NCI-H1105 treated with DMSO at 0.1 percent for 48 hours (cell line): ENCODE data around the gene CHRNB1.

Experiments
- DNase-seq: peaks from one replicate; lab custom pipeline; 2025; lab: John Stamatoyannopoulos, UW

Gene CHRNB1

DNA sequence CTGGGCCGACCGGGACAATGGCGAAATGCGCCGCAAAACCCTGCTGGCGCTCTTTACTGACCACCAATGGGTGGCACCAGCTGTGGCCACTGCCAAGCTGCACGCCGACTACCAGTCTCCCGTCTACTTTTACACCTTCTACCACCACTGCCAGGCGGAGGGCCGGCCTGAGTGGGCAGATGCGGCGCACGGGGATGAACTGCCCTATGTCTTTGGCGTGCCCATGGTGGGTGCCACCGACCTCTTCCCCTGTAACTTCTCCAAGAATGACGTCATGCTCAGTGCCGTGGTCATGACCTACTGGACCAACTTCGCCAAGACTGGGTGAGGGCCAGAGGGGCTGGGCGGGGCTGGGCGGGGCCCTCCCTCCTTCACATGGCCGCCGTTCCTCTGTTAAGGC lies 29.1 kb upstream of the CHRNB1 start:
- no peak for DNase-seq

DNA sequence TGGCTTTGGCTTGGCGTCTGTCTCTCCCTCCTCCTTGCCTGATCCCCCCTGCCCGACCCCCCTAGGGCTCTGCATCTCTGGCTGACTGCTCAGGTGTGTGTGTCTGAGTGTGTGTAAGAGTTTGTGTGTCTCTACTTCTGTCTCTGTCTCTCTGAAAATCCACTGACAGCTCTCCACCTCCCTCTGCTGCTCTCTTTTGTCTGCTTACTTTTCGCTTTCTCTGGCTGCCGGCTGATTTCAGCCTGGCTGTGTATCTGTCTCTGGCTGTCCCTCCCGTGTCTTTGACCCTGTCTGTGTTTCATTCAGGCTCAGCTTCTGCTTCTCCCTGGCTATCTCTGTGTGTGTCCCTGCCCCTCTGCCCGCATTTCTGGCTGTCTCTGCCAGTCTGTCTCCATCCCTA lies 28.5 kb upstream of the CHRNB1 start:
- DNase-seq, result no peak

DNA sequence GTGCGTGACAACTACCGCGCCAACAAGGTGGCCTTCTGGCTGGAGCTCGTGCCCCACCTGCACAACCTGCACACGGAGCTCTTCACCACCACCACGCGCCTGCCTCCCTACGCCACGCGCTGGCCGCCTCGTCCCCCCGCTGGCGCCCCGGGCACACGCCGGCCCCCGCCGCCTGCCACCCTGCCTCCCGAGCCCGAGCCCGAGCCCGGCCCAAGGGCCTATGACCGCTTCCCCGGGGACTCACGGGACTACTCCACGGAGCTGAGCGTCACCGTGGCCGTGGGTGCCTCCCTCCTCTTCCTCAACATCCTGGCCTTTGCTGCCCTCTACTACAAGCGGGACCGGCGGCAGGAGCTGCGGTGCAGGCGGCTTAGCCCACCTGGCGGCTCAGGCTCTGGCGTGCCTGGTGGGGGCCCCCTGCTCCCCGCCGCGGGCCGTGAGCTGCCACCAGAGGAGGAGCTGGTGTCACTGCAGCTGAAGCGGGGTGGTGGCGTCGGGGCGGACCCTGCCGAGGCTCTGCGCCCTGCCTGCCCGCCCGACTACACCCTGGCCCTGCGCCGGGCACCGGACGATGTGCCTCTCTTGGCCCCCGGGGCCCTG lies 27.7 kb upstream of the CHRNB1 start:
- DNase-seq, result no peak

DNA sequence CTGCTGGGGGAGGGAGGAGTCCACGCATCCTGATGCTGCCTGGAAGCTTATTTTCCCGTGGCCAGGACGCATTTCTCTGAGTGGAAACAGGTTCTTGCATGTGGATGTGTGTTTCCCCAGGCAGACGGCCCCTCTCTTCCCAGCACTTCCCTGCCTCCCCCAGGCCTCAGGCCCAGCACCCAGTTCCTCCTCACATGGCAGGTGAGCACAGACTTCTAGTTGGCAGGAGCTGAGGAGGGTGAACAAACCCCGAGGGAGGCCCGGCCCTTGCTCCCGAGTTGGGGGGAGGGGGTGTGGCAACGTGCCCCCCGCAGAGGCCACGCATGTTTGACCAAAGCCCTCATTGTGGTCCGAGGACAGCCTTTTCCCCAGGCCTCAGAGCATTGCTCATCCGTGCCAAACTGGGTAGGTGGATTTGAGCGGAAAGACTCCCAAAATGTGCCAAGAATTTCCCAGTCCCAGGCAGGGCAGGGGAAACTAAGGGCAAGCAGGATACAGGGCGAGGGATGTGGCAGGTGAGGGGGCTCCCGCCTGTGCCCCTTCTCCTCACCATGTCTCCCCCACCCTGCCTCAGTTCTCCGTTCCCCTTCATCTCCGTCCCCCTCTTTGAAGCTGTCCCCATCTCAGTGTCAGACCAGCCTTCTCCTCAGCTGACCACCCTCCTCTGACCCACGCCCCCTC lies 26.2 kb upstream of the CHRNB1 start:
- DNase-seq, result no peak

DNA sequence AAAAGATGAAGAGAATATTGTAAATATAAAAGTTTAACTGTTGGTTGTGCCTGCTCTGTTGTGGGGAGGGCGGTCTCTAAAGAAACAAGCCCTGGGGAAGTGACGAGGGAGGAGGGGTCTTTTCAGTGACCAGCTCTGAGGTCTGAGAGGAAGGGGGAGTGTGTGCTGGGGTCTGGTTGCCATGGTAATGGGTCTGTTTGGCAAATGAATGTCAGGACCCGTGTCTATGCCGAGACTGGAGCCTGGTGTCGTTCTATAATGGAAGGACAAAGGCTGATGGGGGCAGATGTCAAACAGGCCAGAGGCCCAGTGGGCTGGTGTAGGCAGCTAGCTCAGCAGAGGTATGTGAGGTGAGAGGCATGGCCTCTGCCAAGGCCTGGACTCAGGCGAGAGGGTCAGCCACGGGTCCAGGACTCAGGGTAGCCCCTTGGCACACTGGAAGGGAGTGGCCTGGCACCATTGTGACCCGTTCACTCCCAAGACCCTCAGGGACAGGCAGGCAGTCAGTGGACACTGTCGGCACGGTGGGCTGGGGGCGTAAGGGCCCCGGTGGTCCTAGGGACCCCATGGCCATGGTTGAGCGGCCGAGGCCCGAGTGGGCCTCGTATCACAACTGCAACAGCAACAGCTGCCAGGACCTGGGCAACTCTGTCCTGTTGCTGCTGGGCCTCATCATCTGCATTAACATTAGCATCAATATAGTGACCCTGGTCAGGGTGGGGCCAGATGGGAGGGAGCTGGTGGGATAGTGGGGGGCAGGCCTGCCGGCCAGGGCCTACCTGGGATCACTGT lies 24.8 kb upstream of the CHRNB1 start, which contains the start of gene SPEM1:
Gene SPEM1, plus strand, starts transcription at position 506 of the 792 bp plus-strand sequence. Its CDS starts 61 bp downstream, at position 567.
- no peak for DNase-seq

DNA sequence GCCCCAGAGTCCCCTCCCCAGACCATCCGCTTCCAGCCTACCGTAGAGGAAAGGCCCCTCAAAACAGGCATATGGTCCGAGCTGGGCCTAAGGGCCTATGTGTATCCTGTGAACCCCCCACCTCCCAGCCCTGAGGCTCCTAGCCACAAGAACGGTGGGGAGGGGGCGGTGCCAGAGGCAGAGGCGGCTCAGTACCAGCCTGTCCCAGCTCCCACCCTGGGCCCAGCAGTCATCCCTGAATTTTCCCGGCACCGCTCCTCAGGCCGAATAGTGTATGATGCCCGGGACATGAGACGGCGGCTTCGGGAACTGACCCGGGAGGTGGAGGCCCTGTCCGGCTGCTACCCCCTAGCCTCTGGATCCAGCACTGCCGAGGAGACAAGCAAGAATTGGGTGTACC lies 23.7 kb upstream of the CHRNB1 start:
- DNase-seq, result no peak

DNA sequence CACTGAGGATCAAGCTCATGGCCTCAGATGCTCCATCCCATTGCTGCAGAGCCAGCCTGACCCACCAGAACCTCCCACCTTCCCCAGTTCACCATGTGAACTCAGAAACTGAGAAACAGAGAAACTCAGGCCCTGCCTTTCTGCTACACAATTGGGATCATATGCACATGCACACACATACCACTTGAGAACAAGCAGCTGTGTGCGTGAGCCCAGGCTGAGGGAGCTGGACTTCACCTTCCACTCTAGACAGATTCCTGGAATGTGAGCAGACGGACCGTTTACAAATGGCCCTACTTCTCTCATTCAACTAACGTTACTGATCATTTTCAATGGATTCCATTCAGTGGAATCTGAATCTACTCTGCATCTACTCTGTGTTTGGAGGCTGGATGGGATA lies 21.2 kb upstream of the CHRNB1 start:
- no peak for DNase-seq

DNA sequence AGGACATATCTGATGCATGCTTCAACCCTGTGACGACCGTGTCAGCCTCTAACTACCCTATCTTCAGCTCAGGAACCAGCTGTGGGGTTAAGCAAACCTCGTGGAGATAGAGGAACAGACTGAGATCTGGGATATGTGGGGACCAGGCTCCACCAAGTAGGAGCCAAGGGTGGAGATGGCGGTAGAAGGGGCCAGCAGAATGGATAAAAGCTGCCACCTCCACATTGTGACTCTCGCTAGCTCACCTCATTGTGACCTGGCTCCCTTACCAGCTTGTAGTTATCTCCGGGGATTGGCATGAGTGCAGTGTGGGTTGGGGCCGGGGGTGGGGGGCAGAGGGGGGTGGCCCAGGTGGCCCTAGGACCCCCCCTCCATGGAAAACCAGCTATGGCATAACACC lies 19.5 kb upstream of the CHRNB1 start, which contains the start of gene SPEM2:
Gene SPEM2, plus strand, starts transcription at position 301 of the 400 bp plus-strand sequence. Its CDS starts 73 bp downstream, at position 374.
- DNase-seq, result no peak

DNA sequence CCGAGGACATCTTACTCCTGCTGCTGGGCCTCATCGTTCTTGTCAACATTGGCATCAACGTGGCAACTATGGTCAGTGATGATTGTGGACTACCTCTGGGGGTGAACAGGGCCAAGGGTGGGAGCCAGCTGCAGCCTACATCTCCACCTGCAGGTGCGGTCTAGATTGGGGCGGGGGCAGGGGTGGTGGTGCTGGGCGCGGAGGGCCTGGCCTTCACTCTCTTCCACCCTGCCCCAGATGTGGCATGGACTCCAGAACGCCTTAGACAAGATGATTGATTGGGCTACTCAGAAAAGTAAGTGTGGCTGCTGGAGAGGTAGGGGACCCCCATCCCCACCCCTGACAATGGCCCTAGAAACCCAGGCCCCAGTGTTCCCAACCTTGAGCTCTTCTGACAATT lies 19.1 kb upstream of the CHRNB1 start:
- no peak for DNase-seq

DNA sequence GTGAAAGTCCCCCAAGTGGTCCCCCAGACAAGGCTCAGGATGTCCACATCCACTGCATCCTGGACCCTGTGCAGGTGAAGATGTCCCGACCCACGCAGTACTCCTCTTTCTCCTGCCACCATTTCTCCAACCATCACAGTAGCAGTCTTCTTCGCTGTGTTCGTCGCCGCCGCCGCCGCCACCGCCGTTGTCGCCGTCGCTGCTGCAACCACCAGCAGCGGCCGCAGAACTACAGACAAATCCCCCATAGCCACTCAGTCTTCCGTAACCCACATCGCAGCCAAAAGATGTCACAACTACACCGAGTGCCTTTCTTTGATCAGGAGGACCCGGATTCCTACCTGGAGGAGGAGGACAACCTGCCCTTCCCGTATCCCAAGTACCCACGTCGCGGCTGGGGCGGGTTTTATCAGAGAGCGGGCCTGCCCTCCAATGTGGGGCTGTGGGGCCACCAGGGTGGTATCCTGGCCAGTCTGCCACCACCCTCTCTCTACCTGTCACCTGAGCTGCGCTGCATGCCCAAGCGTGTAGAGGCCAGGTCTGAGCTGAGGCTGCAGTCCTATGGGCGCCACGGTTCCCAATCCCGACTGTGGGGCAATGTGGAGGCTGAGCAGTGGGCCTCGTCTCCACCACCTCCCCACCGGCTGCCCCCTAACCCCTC lies 18.5 kb upstream of the CHRNB1 start:
- no peak for DNase-seq

DNA sequence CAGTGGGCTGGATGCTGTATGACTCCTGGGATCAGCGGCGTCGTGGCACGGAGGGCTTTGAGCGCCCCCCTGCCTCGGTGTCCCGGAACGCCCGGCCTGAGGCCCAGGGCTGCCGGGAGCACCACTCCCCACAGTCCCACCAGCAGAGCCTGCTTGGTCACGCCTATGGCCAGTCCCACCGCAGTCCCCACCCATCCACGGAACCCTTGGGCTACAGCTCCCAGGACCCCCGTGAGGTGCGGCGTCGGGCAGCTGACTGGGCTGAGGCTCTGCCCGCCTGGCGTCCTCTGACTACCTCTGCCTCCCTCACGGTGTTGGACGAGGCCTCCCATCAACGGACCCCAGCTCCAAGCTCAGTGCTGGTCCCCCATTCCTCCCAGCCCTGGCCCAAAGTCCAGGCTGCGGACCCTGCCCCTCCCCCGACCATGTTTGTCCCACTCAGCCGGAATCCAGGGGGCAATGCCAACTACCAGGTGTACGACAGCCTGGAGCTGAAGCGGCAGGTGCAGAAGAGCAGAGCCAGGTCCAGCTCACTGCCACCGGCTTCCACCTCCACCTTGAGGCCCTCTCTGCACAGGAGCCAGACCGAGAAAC lies 17.9 kb upstream of the CHRNB1 start:
- no peak for DNase-seq

DNA sequence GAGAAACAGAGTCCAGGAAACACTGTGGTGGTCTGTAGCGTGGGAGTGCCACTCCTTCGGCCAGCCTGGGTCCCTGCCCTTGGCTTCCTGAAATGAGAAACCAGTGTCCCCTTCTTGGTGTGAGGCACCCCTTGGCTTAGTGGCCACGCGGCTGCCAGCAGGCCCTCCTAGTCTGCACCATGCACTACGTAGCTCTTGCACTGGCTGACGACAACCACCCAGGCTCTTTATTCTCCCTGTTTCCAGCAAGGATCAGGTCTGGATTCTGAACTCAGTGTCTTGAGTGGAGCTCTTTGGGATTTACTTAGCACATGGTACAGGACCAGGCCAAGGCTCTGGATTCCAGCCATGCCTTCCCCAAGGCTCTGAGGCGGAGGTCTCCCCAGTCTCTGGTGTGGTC lies 17.3 kb upstream of the CHRNB1 start:
- DNase-seq, result no peak

DNA sequence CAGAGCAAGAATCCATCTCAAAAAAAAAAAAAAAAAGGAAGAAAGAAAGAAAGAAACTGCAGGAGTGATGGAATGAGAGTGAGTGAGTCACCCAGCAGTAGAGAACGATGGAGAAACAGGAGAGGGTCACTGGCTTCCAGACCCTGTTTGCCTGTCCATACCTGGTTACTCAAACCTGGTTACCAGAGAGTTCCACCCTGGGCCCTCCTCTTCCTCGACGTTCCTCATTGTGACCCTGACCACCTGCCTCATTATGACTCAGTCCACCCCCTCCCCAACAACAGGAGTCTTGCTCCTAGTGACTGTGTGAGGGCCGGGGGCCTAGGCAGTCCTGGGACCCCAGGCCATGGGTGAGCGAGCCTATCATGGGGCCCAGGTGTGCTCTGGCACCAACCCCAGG lies 16.3 kb upstream of the CHRNB1 start, which contains the start of gene SPEM3:
Gene SPEM3, plus strand, starts transcription at position 301 of the 400 bp plus-strand sequence. Its CDS starts 46 bp downstream, at position 347.
- DNase-seq, result no peak

DNA sequence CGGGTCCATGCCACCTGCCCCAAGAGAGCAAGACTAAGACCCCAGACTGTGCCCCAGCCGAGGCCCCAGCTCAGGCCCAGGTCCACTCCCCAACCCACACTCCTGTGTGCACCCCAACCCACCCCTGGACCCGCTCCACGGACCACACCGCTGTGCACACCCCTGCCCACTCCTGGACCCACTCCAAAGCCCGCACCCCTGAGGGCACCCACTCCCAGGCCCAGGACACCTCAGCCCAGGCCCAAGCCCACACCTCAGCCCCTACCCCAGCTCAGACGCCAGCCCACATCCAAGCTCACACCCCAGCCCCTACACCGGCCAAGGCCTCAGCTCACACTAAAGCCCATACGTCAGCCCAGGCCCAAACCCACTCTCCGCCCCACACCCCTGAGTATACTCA lies 15.1 kb upstream of the CHRNB1 start:
- DNase-seq, result no peak

DNA sequence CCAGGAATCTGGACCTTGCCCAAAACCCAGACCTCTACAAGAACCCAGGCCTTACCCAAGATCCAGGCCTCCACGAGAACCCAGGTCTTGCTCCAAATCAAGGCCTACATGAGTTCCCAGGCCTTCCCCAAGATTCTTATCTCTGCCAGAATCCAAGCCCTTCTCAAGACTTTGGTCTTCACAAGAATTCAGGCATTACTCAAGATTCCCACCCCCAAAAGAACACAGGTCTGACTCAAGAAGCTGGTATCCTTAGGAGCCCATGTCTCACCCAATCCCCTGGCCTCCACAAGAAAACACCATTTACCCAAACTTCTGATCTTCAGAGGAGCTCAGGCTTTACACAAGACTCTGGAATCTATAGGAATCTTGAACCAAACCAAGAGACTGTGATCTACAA lies 13.6 kb upstream of the CHRNB1 start:
- DNase-seq, result no peak

DNA sequence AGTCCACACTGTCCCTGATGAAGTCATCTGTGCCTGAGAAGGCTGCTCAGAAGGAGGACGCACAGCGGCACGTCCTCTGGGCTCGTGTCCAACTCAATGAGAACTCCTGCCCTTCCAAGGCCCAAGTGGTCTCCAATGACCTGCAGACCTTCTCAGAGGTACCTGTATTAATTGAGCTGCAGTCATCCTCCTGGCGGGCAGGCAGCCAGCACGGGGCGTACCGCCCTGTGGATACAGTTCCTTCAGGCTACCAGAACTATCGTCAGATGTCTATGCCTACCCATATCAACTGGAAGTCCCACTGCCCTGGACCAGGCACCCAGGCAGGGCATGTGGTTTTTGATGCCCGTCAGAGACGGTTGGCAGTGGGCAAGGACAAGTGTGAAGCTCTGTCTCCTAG lies 12.6 kb upstream of the CHRNB1 start:
- DNase-seq, result no peak

DNA sequence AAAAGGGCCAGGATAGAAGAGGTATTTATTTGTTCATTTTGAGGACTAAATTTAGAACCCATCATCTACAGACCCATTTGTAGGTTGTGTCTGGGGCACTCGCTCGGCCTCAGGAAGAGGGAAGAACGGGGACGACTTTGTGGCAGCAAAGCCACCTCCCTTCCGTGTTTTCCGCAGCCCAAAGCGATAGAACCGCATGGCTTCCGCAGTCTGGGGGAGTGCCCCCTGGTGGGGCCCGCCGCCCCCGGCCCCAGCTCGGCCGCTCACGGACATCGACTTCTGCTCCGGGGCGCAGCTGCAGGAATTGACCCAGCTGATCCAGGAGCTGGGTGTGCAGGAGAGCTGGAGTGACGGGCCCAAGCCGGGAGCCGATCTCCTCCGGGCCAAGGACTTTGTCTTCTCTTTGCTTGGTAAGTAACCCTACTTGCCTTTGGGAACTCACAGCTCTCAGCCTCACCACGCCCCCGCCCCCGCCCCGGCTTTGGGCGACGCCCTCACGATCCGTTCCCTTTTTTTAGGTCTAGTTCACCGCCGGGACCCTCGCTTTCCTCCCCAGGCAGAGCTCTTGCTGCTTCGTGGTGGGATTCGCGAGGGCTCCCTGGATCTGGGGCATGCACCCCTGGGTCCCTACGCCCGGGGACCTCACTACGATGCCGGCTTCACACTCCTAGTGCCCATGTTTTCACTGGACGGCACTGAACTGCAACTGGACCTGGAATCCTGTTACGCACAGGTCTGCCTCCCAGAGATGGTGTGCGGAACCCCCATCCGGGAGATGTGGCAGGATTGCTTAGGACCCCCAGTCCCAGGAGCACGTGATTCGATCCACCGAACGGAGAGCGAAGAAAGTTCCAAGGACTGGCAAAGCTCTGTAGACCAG lies 8.9 kb upstream of the CHRNB1 start:
- DNase-seq, result peak; percentile 55

DNA sequence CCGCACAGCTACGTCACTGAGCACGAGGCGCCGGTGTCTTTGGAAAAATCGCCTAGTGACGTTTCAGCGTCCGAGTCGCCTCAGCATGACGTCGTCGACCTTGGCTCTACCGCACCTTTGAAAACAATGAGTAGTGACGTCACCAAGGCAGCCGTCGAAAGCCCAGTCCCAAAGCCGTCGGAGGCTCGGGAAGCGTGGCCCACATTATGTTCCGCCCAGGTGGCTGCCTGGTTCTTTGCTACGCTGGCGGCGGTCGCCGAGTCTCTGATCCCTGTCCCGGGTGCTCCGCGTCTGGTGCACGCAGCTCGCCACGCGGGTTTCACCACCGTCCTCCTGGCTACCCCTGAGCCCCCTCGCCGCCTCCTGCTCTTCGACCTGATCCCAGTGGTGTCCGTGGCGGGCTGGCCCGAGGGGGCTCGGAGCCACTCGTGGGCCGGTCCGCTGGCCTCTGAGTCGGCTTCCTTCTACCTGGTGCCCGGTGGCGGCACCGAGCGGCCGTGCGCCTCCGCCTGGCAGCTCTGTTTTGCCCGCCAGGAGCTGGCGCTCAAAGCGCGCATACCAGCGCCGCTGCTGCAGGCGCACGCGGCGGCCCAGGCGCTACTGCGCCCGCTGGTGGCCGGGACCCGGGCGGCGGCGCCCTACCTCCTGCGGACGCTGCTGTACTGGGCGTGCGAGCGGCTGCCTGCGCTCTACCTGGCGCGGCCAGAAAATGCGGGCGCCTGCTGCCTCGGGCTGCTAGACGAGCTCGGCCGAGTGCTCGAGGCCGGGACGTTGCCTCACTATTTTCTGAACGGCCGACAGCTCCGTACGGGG lies 8.1 kb upstream of the CHRNB1 start:
- DNase-seq, result peak; percentile 83

DNA sequence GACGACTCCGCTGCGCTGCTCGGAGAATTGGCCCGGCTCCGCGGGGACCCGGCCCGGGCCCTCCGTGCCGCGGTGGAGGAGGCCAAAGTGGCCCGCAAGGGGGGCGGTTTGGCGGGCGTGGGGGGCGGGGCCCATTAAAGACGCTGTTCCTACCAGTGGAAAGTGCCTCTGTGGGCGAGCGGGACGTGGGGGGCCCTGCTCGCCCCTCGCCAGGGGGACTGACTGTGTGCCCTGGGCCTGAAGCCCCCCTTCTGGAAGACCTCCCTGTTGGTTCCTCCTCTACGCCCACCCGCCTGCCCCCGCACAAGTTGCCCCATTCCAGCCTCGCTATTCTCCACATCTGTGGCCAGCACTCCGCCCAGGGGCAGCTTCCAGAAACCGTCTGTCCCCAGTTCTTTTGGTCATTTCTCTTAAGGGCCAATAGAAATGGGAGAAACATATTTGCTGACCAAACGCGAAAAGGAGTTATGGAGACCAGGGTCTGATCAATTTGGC lies 7.4 kb upstream of the CHRNB1 start:
- no peak for DNase-seq
